GM18519 (cell line): ENCODE measurements around the gene OBP2A.
"Not testable (repeated sequence)": the region's sequence is repeated elsewhere in the genome, so short reads cannot be mapped to it uniquely, and the experiment has no call there.

Experiments
- ATAC-seq: cut with Tn5 transposase; IDR thresholded peaks from one replicate; pipeline ENCODE4 v1.9.1; 2021; ENCODE audit warnings: mild to moderate bottlenecking, moderate library complexity; ENCODE audit not compliant: unreplicated experiment, low FRiP score

Gene OBP2A

GRCh38 chr9:135545646-135546176 lies at the start of gene OBP2A:
OBP2A (plus strand) TSS chr9:135546126; CDS start chr9:135546181, 55 bp downstream.
- ATAC-seq, result not testable (repeated sequence)

GRCh38 chr9:135498381-135499126 lies 47.4 kb upstream of the OBP2A start:
- no peak for ATAC-seq

- ATAC-seq, result no peak
Measured at GRCh38 chr9:135499326-135500070, 46.4 kb upstream of the OBP2A start.

- no peak for ATAC-seq
Measured at GRCh38 chr9:135500071-135500524, 45.8 kb upstream of the OBP2A start.

- ATAC-seq, result no peak
Measured at GRCh38 chr9:135500525-135501260, 45.2 kb upstream of the OBP2A start, which contains the start of gene MRPS2. MRPS2 (plus strand) TSS chr9:135500682; CDS start chr9:135500711, 29 bp downstream.

- no peak for ATAC-seq
Measured at GRCh38 chr9:135501261-135502167, 44.4 kb upstream of the OBP2A start.

- no peak for ATAC-seq
Measured at GRCh38 chr9:135502168-135502872, 43.6 kb upstream of the OBP2A start.

- ATAC-seq, result no peak
Measured at GRCh38 chr9:135502873-135503321, 43.0 kb upstream of the OBP2A start.

GRCh38 chr9:135503371-135504261 lies 42.3 kb upstream of the OBP2A start:
- no peak for ATAC-seq

- no peak for ATAC-seq
Measured at GRCh38 chr9:135504262-135505243, 41.4 kb upstream of the OBP2A start.

- no peak for ATAC-seq
Measured at GRCh38 chr9:135505406-135506187, 40.3 kb upstream of the OBP2A start.

GRCh38 chr9:135506327-135507103 lies 39.4 kb upstream of the OBP2A start:
- ATAC-seq, result no peak

- ATAC-seq, result no peak
Measured at GRCh38 chr9:135507104-135508035, 38.6 kb upstream of the OBP2A start.

GRCh38 chr9:135508211-135508820 lies 37.6 kb upstream of the OBP2A start:
- no peak for ATAC-seq
